ENCODE data around the gene EHBP1L1.

Gene EHBP1L1

GRCh38 chr11:65547446-65548125 is 28.3 kb upstream of the EHBP1L1 start:
- DNase-seq = no peak

DNA sequence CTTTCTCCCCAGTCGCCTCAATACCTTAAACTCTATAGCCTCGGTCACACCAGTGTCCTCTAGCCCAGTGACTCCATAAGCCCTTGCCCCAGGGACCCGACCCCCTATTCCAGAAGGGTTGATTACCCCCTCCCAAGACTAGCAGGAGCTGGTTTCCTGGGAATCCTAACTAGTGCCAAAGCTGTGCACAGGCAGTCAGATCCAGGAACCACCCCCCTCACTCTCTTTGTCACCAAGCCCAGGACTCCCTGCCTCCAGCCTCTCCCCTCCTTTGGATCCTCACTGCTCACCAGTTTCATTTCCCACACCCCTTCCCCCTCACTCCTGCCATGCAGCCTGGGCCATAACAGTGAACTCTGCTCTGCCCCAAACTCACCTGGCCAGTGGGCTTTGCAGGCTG is 27.5 kb upstream of the EHBP1L1 start:
- no peak for DNase-seq

- DNase-seq = no peak
Observed at GRCh38 chr11:65549096-65549495, 26.8 kb upstream of the EHBP1L1 start.

GRCh38 chr11:65551572-65552387 is 24.1 kb upstream of the EHBP1L1 start:
- DNase-seq = no peak

- DNase-seq = no peak
Observed at GRCh38 chr11:65552388-65552951, 23.4 kb upstream of the EHBP1L1 start.

- no peak for DNase-seq
Observed at GRCh38 chr11:65553301-65554001, 22.4 kb upstream of the EHBP1L1 start.

DNA sequence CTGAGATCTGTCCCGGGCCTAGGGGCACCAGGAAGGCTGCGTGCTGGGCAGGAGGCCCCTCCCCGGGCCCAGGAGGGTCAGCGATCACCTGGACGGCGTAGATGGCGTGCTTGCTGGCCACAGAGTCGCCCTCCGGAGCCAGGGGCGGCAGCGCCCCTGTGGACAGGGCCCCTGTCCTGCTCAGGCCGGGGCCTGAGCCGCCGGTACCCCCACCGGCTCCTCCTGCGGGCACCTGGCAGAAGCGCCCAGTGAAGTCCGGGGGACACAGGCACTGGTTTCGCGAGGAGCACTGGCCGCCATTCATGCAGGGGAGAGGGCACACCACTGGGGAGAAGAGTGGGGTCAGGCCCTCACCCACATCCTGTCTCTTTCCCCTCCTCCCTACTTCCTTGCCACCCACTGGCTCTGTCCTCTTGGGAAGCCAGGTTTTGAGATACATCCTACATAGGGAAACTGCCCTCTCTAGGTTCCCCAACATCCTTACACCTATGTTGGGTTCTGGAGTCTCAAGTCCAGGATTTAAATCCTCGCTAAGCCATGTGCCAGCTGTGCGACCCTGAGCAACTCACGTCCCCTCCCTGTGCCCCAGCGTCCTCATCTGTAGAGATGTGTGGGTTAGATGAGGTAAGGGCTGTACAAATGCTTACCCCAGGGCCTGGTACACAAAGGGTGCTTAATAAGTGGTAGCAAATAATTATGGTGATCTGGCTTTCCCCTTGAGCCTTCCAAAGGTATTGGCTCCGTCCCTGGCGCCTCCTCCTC is 21.6 kb upstream of the EHBP1L1 start:
- no peak for DNase-seq

DNA sequence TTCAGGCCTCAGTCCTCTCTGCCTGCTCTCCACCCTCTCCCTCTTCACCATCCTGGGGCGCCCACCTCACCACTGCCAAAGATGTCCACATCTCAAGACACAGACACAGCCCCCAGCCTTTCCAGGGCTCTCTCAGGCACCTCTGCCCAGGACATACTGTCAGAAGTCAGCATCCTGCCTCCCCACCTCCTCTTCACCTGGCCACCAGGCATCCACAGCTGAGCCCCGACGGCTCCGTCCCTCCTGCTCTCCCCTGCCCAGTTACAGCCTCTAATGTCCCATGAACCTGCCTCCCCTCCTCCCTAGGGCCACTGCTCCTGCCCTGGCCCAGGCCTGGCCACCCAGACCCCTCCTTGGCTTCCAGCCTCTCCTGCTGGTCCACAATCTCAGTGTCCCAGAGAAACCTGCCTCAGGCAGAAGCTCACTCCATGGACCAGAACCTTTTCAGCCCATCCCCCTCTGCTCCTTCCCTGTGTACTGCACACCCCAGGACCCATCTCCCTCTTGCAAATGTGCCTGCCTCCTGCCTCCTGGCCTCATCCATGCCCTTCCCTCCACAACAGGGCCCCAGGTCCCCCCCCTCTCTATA is 20.9 kb upstream of the EHBP1L1 start:
- DNase-seq = no peak

- no peak for DNase-seq
Observed at GRCh38 chr11:65555693-65556231, 20.1 kb upstream of the EHBP1L1 start.

GRCh38 chr11:65556470-65557279 is 19.2 kb upstream of the EHBP1L1 start:
- no peak for DNase-seq

- DNase-seq = no peak
Observed at GRCh38 chr11:65557280-65558001, 18.4 kb upstream of the EHBP1L1 start.

- peak; percentile 37 for DNase-seq
Observed at GRCh38 chr11:65558002-65558929, 17.6 kb upstream of the EHBP1L1 start, which contains the start of gene LTBP3. Gene LTBP3 (minus strand): TSS chr11:65558359. CDS start chr11:65557959, 400 bp downstream.

- DNase-seq = no peak
Observed at GRCh38 chr11:65558930-65559509, 16.8 kb upstream of the EHBP1L1 start.

DNA sequence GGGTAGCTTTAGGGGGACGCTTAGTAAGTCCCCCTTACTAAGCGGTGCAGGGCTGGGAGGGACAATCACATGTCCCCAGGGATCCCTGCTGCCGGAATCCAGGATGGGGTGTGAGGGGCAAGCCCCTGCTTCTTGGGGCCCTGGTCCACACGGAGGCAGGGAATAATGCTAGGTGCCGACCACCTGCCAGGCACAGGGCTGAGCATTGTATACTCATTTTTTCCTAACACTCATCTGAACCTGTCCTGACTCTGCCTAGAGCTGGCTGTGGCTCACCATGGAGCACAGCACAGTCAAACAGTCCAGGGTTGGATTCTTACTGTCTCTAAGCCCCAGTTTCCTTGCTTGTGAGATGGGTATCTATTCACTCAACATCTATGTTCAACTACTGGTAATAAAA is 16.3 kb upstream of the EHBP1L1 start:
- DNase-seq = no peak

DNA sequence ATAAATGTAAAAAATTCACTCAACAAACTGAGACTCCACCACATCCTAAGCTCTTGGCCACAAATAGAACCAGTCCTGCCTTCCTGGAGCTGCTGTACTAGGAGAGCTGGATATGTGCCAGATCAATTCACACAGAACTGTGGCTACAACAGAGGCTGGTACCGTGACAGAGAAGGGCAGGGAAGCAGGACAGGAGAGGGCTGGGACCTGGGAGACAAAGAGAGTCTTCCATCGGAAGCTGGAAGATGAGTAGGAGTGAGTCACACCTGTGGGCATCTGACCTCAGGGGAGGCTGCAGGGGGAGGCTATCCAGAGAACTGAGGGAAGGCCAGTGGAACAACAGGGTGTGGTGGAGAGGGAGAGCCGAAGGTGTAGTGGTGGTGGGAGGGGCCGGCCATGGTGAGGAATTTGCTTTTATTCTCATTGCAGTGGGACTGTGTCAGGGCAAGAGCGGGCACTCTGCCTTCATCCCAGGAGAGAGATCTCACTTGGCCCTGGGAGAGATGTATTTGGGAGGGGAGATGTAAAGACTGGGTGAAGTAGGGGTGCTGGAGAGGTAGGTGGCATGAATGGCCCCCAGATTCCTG is 15.8 kb upstream of the EHBP1L1 start:
- DNase-seq = no peak

- DNase-seq = no peak
Observed at GRCh38 chr11:65560555-65561418, 15.1 kb upstream of the EHBP1L1 start.

DNA sequence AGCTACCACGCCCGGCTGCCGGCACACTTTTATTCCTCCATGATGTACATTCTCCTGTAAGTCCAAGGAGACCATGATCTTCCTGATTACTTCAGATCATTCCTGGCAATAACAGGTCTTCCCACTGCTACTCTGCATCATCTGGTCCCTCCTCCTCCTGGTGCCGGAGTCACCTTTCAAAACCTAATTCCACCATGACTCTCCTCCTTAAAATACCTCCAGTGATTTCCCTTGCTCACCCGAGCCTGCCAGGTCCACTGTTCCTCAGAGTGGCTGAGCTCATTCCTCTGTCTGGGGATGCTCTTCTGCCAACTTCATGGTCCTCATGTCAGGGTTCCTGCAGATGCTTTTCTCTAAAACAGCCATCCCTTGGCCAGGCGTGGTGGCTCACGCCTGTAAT is 13.8 kb upstream of the EHBP1L1 start:
- DNase-seq = no peak
